ENCODE measurements around the gene TMEM132D.
A peak's percentile ranks its signal among the peaks of the same experiment; 100 is the strongest.

Gene TMEM132D

GRCh38 chr12:129296671-129297070, 607.2 kb downstream of the TMEM132D start (continued):
- TF ChIP-seq ZSCAN18 (tag by site-specific recombination; IDR thresholded peaks at IDR 0.05) = no peak
- no peak for TF ChIP-seq ZNF837 (tag by site-specific recombination; IDR thresholded peaks at IDR 0.05)
- TF ChIP-seq ZNF768 (tag by site-specific recombination; IDR thresholded peaks at IDR 0.05) = no peak
- no peak for TF ChIP-seq ZEB2 (tag by site-specific recombination; IDR thresholded peaks at IDR 0.05)
- no peak for TF ChIP-seq ZSCAN30 (tag by site-specific recombination; IDR thresholded peaks at IDR 0.05)
- no peak for TF ChIP-seq AEBP2 (tag by site-specific recombination; IDR thresholded peaks at IDR 0.05; ENCODE audit: borderline replicate concordance)

- H3K36me3 ChIP-seq (ENCODE audit: control insufficient read depth in 2 of 2, insufficient read depth in 1 of 2, low read length in 2 of 2) = no peaks in the 10 kb centered on the region
- peak; percentile 75 for TF ChIP-seq ZNF10 (tag by site-specific recombination; IDR thresholded peaks at IDR 0.05)
- no peak for TF ChIP-seq ZNF223 (tag by site-specific recombination; IDR thresholded peaks at IDR 0.05)
- H3K4me1 ChIP-seq (ENCODE audit: control insufficient read depth, insufficient read depth, low read length) = no peaks in the 10 kb centered on the region
- POLR2A ChIA-PET = no interaction called here
- no peak overlapping the region for H3K27ac ChIP-seq (ENCODE audit: extremely low read depth, low read depth, low read length)
- no peaks in the 10 kb centered on the region for H3K9me3 ChIP-seq (ENCODE audit: control insufficient read depth, insufficient read depth, low read depth, low read length)
- H3K4me3 ChIP-seq (ENCODE audit: low read depth, low read length) = no peak overlapping the region
- CTCF ChIA-PET = no interaction called here
These were observed 609.0 kb downstream of the TMEM132D start for GRCh38 chr12:129294868-129295267.

GRCh38 chr12:129279771-129280170, 624.1 kb downstream of the TMEM132D start:
- CTCF ChIA-PET = no interaction called here
- POLR2A ChIA-PET = no interaction called here
- TF ChIP-seq ZNF266 (tag by site-specific recombination; IDR thresholded peaks at IDR 0.05; ENCODE audit: low read depth) = no peak
- TF ChIP-seq ZNF518A (tag by site-specific recombination; conservative IDR thresholded peaks at IDR 0.05; ENCODE audit: low read depth) = no peak
- no peak overlapping the region for H3K4me3 ChIP-seq (ENCODE audit: low read depth, low read length)
- H3K9me3 ChIP-seq (ENCODE audit: control insufficient read depth, insufficient read depth, low read depth, low read length) = no peaks in the 10 kb centered on the region
- no peaks in the 10 kb centered on the region for H3K4me1 ChIP-seq (ENCODE audit: control insufficient read depth, insufficient read depth, low read length)
- no peaks in the 10 kb centered on the region for H3K36me3 ChIP-seq (ENCODE audit: control insufficient read depth in 2 of 2, insufficient read depth in 1 of 2, low read length in 2 of 2)
- no peak overlapping the region for H3K27ac ChIP-seq (ENCODE audit: extremely low read depth, low read depth, low read length)

GRCh38 chr12:129276361-129277060, 627.3 kb downstream of the TMEM132D start:
- Histone ChIP-seq H3K27ac (ENCODE audit: extremely low read depth, low read depth, low read length) (no peak overlapping the region), H3K36me3 (ENCODE audit: control insufficient read depth in 2 of 2, insufficient read depth in 1 of 2, low read length in 2 of 2) (no peaks in the 10 kb centered on the region), H3K9me3 (ENCODE audit: control insufficient read depth, insufficient read depth, low read depth, low read length) (no peaks in the 10 kb centered on the region), H3K4me3 (ENCODE audit: low read depth, low read length) (no peak overlapping the region), H3K4me1 (ENCODE audit: control insufficient read depth, insufficient read depth, low read length) (no peaks in the 10 kb centered on the region)
- no peak for TF ChIP-seq ZNF350 (tag by site-specific recombination; IDR thresholded peaks at IDR 0.05)
- no peak for TF ChIP-seq ZNF184 (tag by site-specific recombination; IDR thresholded peaks at IDR 0.05)
- TF ChIP-seq ZNF10 (tag by site-specific recombination; IDR thresholded peaks at IDR 0.05) = no peak
- no peak for TF ChIP-seq ZNF280C (tag by site-specific recombination; IDR thresholded peaks at IDR 0.05)
- ChIA-PET CTCF (no interaction called here), POLR2A (no interaction called here)

Measured in HEK293 (cell line).